ENCODE data around the gene CDHR3. TPM values are rescaled to one million over a fixed set of nuclear protein-coding genes. Genes with fewer than 3 reads are reported as not detected.

Gene CDHR3
- total RNA-seq, 1 experiment from 2014 or later: 9.2 TPM

- Histone ChIP-seq H3K36me3 (ENCODE audit: control insufficient read depth, insufficient read depth, low read length) (no peaks in the 10 kb centered on the region), H3K4me3 (ENCODE audit: low read depth, low read length) (no peak overlapping the region), H3K9me3 (no peaks in the 10 kb centered on the region), H3K4me1 (no peaks in the 10 kb centered on the region), H3K27me3 (replicated peaks; ENCODE audit: control insufficient read depth, insufficient read depth, low read length) (no peaks in the 10 kb centered on the region)
- BruUV-seq (replicated peaks): no TSS peak
- no peak for DNase-seq
- H3K4me3 Mint-ChIP-seq (ENCODE audit: unreplicated experiment): no peak overlapping the region
- POLR2A ChIA-PET: no interaction called here
- H3K4me1 Mint-ChIP-seq (ENCODE audit: low read depth, unreplicated experiment): no peaks in the 10 kb centered on the region
- H3K9me3 Mint-ChIP-seq (ENCODE audit: unreplicated experiment): no peaks in the 10 kb centered on the region
- no peak for TF ChIP-seq CTCF (IDR thresholded peaks at IDR 0.05; ENCODE audit: insufficient read depth in 1 of 2, low read depth in 1 of 2, low read length in 1 of 2, severe bottlenecking in 1 of 2, unreplicated experiment in 1 of 2)
- H3K27ac Mint-ChIP-seq (ENCODE audit: unreplicated experiment): no peak overlapping the region
- CTCF ChIA-PET: no interaction called here
- intact Hi-C loops (cut with micrococcal nuclease; ENCODE audit: unreplicated experiment): no loop called here
- no peaks in the 10 kb centered on the region for H3K36me3 Mint-ChIP-seq (ENCODE audit: insufficient read depth, unreplicated experiment)
- H3K27me3 Mint-ChIP-seq (ENCODE audit: insufficient read depth, unreplicated experiment): peaks cover 5% of the 10 kb centered on the region
Observed at GRCh38 chr7:105962353-105962752, 711 bp upstream of the CDHR3 start.

GRCh38 chr7:105971845-105972244 is 8.8 kb downstream of the CDHR3 start:
- no peaks in the 10 kb centered on the region for H3K27me3 Mint-ChIP-seq (ENCODE audit: insufficient read depth, unreplicated experiment)
- peaks cover 13% of the 10 kb centered on the region for H3K4me1 Mint-ChIP-seq (ENCODE audit: low read depth, unreplicated experiment)
- H3K9me3 ChIP-seq: no peaks in the 10 kb centered on the region
- CTCF ChIA-PET: no interaction called here
- no peaks in the 10 kb centered on the region for H3K27me3 ChIP-seq (replicated peaks; ENCODE audit: control insufficient read depth, insufficient read depth, low read length)
- H3K4me1 ChIP-seq: no peaks in the 10 kb centered on the region
- no peak for TF ChIP-seq CTCF (IDR thresholded peaks at IDR 0.05; ENCODE audit: insufficient read depth in 1 of 2, low read depth in 1 of 2, low read length in 1 of 2, severe bottlenecking in 1 of 2, unreplicated experiment in 1 of 2)
- intact Hi-C loops (cut with micrococcal nuclease; ENCODE audit: unreplicated experiment): loop anchor here (5.0 kb wide), 1 partner anchor 35 kb away; no protein-coding TSS in a partner anchor
- no peak overlapping the region for H3K4me3 ChIP-seq (ENCODE audit: low read depth, low read length)
- H3K36me3 Mint-ChIP-seq (ENCODE audit: insufficient read depth, unreplicated experiment): no peaks in the 10 kb centered on the region
- no peaks in the 10 kb centered on the region for H3K9me3 Mint-ChIP-seq (ENCODE audit: unreplicated experiment)
- no peaks in the 10 kb centered on the region for H3K36me3 ChIP-seq (ENCODE audit: control insufficient read depth, insufficient read depth, low read length)
- DNase-seq: no peak
- no peak overlapping the region for H3K4me3 Mint-ChIP-seq (ENCODE audit: unreplicated experiment)
- no peak overlapping the region for H3K27ac Mint-ChIP-seq (ENCODE audit: unreplicated experiment)
- POLR2A ChIA-PET: no interaction called here
- BruUV-seq (replicated peaks): no TSS peak

- Mint-ChIP-seq H3K4me3 (ENCODE audit: unreplicated experiment) (no peak overlapping the region), H3K36me3 (ENCODE audit: insufficient read depth, unreplicated experiment) (no peaks in the 10 kb centered on the region), H3K9me3 (ENCODE audit: unreplicated experiment) (no peaks in the 10 kb centered on the region), H3K27ac (ENCODE audit: unreplicated experiment) (no peak overlapping the region), H3K27me3 (ENCODE audit: insufficient read depth, unreplicated experiment) (no peaks in the 10 kb centered on the region), H3K4me1 (ENCODE audit: low read depth, unreplicated experiment) (peaks cover 13% of the 10 kb centered on the region)
- Histone ChIP-seq H3K36me3 (ENCODE audit: control insufficient read depth, insufficient read depth, low read length) (no peaks in the 10 kb centered on the region), H3K9me3 (no peaks in the 10 kb centered on the region), H3K4me3 (ENCODE audit: low read depth, low read length) (no peak overlapping the region), H3K27me3 (replicated peaks; ENCODE audit: control insufficient read depth, insufficient read depth, low read length) (no peaks in the 10 kb centered on the region), H3K4me1 (no peaks in the 10 kb centered on the region)
- BruUV-seq (replicated peaks): no TSS peak
- intact Hi-C loops (cut with micrococcal nuclease; ENCODE audit: unreplicated experiment): loop anchor here (5.0 kb wide), 1 partner anchor 35 kb away; no protein-coding TSS in a partner anchor
- ChIA-PET POLR2A (no interaction called here), CTCF (no interaction called here)
- no peak for TF ChIP-seq CTCF (IDR thresholded peaks at IDR 0.05; ENCODE audit: insufficient read depth in 1 of 2, low read depth in 1 of 2, low read length in 1 of 2, severe bottlenecking in 1 of 2, unreplicated experiment in 1 of 2)
- DNase-seq: no peak
Observed at GRCh38 chr7:105972276-105972675, 9.2 kb downstream of the CDHR3 start.
